ENCODE results near the gene UNC13D.

Gene UNC13D

GRCh38 chr17:75881678-75882454 is 37.7 kb upstream of the UNC13D start:
- no peaks in the 10 kb centered on the region for H3K9me3 ChIP-seq (ENCODE audit: control insufficient read depth, insufficient read depth, low read depth, low read length)
- H3K27ac ChIP-seq (ENCODE audit: low read depth, low read length), result no peak overlapping the region
- no peaks in the 10 kb centered on the region for H3K36me3 ChIP-seq (ENCODE audit: control insufficient read depth, insufficient read depth, low read length)
- no peak overlapping the region for H3K4me3 ChIP-seq (ENCODE audit: low read depth, low read length)
- peaks cover 21% of the 10 kb centered on the region for H3K27me3 ChIP-seq (ENCODE audit: control insufficient read depth, insufficient read depth, low read length)
- no peak overlapping the region for H3K9ac ChIP-seq (ENCODE audit: low read length)
- peaks cover 6% of the 10 kb centered on the region for H3K4me1 ChIP-seq (ENCODE audit: control insufficient read depth, insufficient read depth, low read length)

GRCh38 chr17:75880266-75880665 is 36.1 kb upstream of the UNC13D start:
- Histone ChIP-seq H3K4me1 (ENCODE audit: control insufficient read depth, insufficient read depth, low read length) (peaks cover 18% of the 10 kb centered on the region), H3K36me3 (ENCODE audit: control insufficient read depth, insufficient read depth, low read length) (no peaks in the 10 kb centered on the region), H3K4me3 (ENCODE audit: low read depth, low read length) (no peak overlapping the region), H3K27ac (ENCODE audit: low read depth, low read length) (no peak overlapping the region), H3K9ac (ENCODE audit: low read length) (no peak overlapping the region), H3K9me3 (ENCODE audit: control insufficient read depth, insufficient read depth, low read depth, low read length) (no peaks in the 10 kb centered on the region), H3K27me3 (ENCODE audit: control insufficient read depth, insufficient read depth, low read length) (peaks cover 25% of the 10 kb centered on the region)

GRCh38 chr17:75878174-75878998 is 34.2 kb upstream of the UNC13D start, which contains the start of gene TRIM47:
TSS of gene TRIM47 (minus strand) at chr17:75878581. CDS start at chr17:75878548, 33 bp downstream.
- no peaks in the 10 kb centered on the region for H3K9me3 ChIP-seq (ENCODE audit: control insufficient read depth, insufficient read depth, low read depth, low read length)
- H3K4me1 ChIP-seq (ENCODE audit: control insufficient read depth, insufficient read depth, low read length), result peaks cover 18% of the 10 kb centered on the region
- no peak within 1 kb of the TSS for H3K27ac ChIP-seq (ENCODE audit: low read depth, low read length)
- H3K36me3 ChIP-seq (ENCODE audit: control insufficient read depth, insufficient read depth, low read length), result no peaks in the 10 kb centered on the region
- H3K4me3 ChIP-seq (ENCODE audit: low read depth, low read length), result peak within 1 kb of the TSS; percentile 72
- peaks cover 25% of the 10 kb centered on the region for H3K27me3 ChIP-seq (ENCODE audit: control insufficient read depth, insufficient read depth, low read length)
- peak within 1 kb of the TSS; percentile 56 for H3K9ac ChIP-seq (ENCODE audit: low read length)

GRCh38 chr17:75877752-75878173 is 33.6 kb upstream of the UNC13D start:
- Histone ChIP-seq H3K36me3 (ENCODE audit: control insufficient read depth, insufficient read depth, low read length) (no peaks in the 10 kb centered on the region), H3K27ac (ENCODE audit: low read depth, low read length) (no peak overlapping the region), H3K27me3 (ENCODE audit: control insufficient read depth, insufficient read depth, low read length) (peaks cover 25% of the 10 kb centered on the region), H3K4me1 (ENCODE audit: control insufficient read depth, insufficient read depth, low read length) (peaks cover 23% of the 10 kb centered on the region), H3K4me3 (ENCODE audit: low read depth, low read length) (peak overlapping the region; percentile 72), H3K9me3 (ENCODE audit: control insufficient read depth, insufficient read depth, low read depth, low read length) (no peaks in the 10 kb centered on the region), H3K9ac (ENCODE audit: low read length) (peak overlapping the region; percentile 56)

GRCh38 chr17:75876938-75877751 is 32.9 kb upstream of the UNC13D start:
- H3K27me3 ChIP-seq (ENCODE audit: control insufficient read depth, insufficient read depth, low read length), result peaks cover 25% of the 10 kb centered on the region
- peak overlapping the region; percentile 56 for H3K9ac ChIP-seq (ENCODE audit: low read length)
- H3K9me3 ChIP-seq (ENCODE audit: control insufficient read depth, insufficient read depth, low read depth, low read length), result no peaks in the 10 kb centered on the region
- peaks cover 27% of the 10 kb centered on the region for H3K4me1 ChIP-seq (ENCODE audit: control insufficient read depth, insufficient read depth, low read length)
- peak overlapping the region; percentile 72 for H3K4me3 ChIP-seq (ENCODE audit: low read depth, low read length)
- no peak overlapping the region for H3K27ac ChIP-seq (ENCODE audit: low read depth, low read length)
- no peaks in the 10 kb centered on the region for H3K36me3 ChIP-seq (ENCODE audit: control insufficient read depth, insufficient read depth, low read length)

GRCh38 chr17:75876190-75876937 is 32.2 kb upstream of the UNC13D start:
- Histone ChIP-seq H3K9ac (ENCODE audit: low read length) (no peak overlapping the region), H3K4me3 (ENCODE audit: low read depth, low read length) (no peak overlapping the region), H3K27me3 (ENCODE audit: control insufficient read depth, insufficient read depth, low read length) (peaks cover 25% of the 10 kb centered on the region), H3K36me3 (ENCODE audit: control insufficient read depth, insufficient read depth, low read length) (no peaks in the 10 kb centered on the region), H3K4me1 (ENCODE audit: control insufficient read depth, insufficient read depth, low read length) (peaks cover 27% of the 10 kb centered on the region), H3K27ac (ENCODE audit: low read depth, low read length) (no peak overlapping the region), H3K9me3 (ENCODE audit: control insufficient read depth, insufficient read depth, low read depth, low read length) (no peaks in the 10 kb centered on the region)

- Histone ChIP-seq H3K36me3 (ENCODE audit: control insufficient read depth, insufficient read depth, low read length) (no peaks in the 10 kb centered on the region), H3K27me3 (ENCODE audit: control insufficient read depth, insufficient read depth, low read length) (peaks cover 25% of the 10 kb centered on the region), H3K9me3 (ENCODE audit: control insufficient read depth, insufficient read depth, low read depth, low read length) (no peaks in the 10 kb centered on the region), H3K27ac (ENCODE audit: low read depth, low read length) (no peak overlapping the region), H3K4me3 (ENCODE audit: low read depth, low read length) (no peak overlapping the region), H3K9ac (ENCODE audit: low read length) (no peak overlapping the region), H3K4me1 (ENCODE audit: control insufficient read depth, insufficient read depth, low read length) (peaks cover 28% of the 10 kb centered on the region)
Measured at GRCh38 chr17:75875940-75876189, 31.7 kb upstream of the UNC13D start.

GRCh38 chr17:75875182-75875939 is 31.2 kb upstream of the UNC13D start:
- Histone ChIP-seq H3K4me1 (ENCODE audit: control insufficient read depth, insufficient read depth, low read length) (peaks cover 31% of the 10 kb centered on the region), H3K4me3 (ENCODE audit: low read depth, low read length) (no peak overlapping the region), H3K9ac (ENCODE audit: low read length) (no peak overlapping the region), H3K36me3 (ENCODE audit: control insufficient read depth, insufficient read depth, low read length) (no peaks in the 10 kb centered on the region), H3K9me3 (ENCODE audit: control insufficient read depth, insufficient read depth, low read depth, low read length) (no peaks in the 10 kb centered on the region), H3K27ac (ENCODE audit: low read depth, low read length) (no peak overlapping the region), H3K27me3 (ENCODE audit: control insufficient read depth, insufficient read depth, low read length) (peaks cover 25% of the 10 kb centered on the region)

- Histone ChIP-seq H3K9me3 (ENCODE audit: control insufficient read depth, insufficient read depth, low read depth, low read length) (no peaks in the 10 kb centered on the region), H3K27ac (ENCODE audit: low read depth, low read length) (no peak overlapping the region), H3K36me3 (ENCODE audit: control insufficient read depth, insufficient read depth, low read length) (no peaks in the 10 kb centered on the region), H3K4me3 (ENCODE audit: low read depth, low read length) (no peak overlapping the region), H3K9ac (ENCODE audit: low read length) (no peak overlapping the region), H3K27me3 (ENCODE audit: control insufficient read depth, insufficient read depth, low read length) (peaks cover 25% of the 10 kb centered on the region), H3K4me1 (ENCODE audit: control insufficient read depth, insufficient read depth, low read length) (peaks cover 36% of the 10 kb centered on the region)
Measured at GRCh38 chr17:75874323-75875181, 30.3 kb upstream of the UNC13D start.
